Testis (tissue), 3 donors: ENCODE measurements around the gene MARCHF3. TPM values are rescaled to one million over a fixed set of nuclear protein-coding genes. Genes with fewer than 3 reads are reported as not detected.

Experiments used
- DNase-seq: peaks from one replicate; pipeline ENCODE4 v3.0.0-alpha.2; 2019
- H3K27ac ChIP-seq, 2 donors: fragments of 200-600 bp; sonication (generic); one replicate each; pipeline ENCODE4 v1.5.1; 2019
- H3K27me3 ChIP-seq: fragments of 200-600 bp; sonication (generic); one replicate; pipeline ENCODE4 v1.5.1; 2019
- H3K36me3 ChIP-seq: fragments of 200-600 bp; sonication (generic); one replicate; pipeline ENCODE4 v1.5.1; 2017; ENCODE audit warnings: low read depth; ENCODE audit errors: missing control alignments
- H3K4me1 ChIP-seq: fragments of 200-600 bp; sonication (generic); one replicate; pipeline ENCODE4 v1.5.1; 2019
- H3K4me3 ChIP-seq, 2 donors: fragments of 200-600 bp; sonication (generic); one replicate each; pipeline ENCODE4 v1.5.1; 2017 to 2019
- H3K9me3 ChIP-seq: fragments of 200-600 bp; sonication (generic); one replicate; pipeline ENCODE4 v1.5.1; 2017
- CTCF ChIP-seq, 3 experiments: fragments of 450-650 bp in 2 of 3; fragments of 200-600 bp in 1 of 3; sonication (generic) in 1 of 3; IDR thresholded peaks; one replicate each; pipeline ENCODE4 v1.5.1; 2016 to 2019; ENCODE audit warnings: antibody characterized with exemption in 3 of 3, mild to moderate bottlenecking in 2 of 3, moderate library complexity in 1 of 3
- POLR2A ChIP-seq: fragments of 450-650 bp; IDR thresholded peaks from one replicate; pipeline ENCODE4 v1.6.1; 2017; ENCODE audit warnings: antibody characterized with exemption, mild to moderate bottlenecking, moderate library complexity
- WGBS, 2 donors: methylation state at CpG; one replicate each; pipeline ENCODE4 v1.1.5; 2018; 5-methylcytosine and 5-hydroxymethylcytosine counted together
- intact Hi-C: fragments of 100-400 bp; cut with DNase I; formaldehyde crosslinking; loops from one replicate; pipeline ENCODE4 v1.15.1; 2023; ENCODE audit warnings: low total_unique reads
- polyA plus RNA-seq: library from polyadenylated mRNA; stranded (reverse); fragments of 350-450 nt; fragmentation: Illumina TruSeq; extraction: RNeasy Lipid Tissue Mini Kit (QIAGEN cat#74804); gene quantifications from one replicate; pipeline ENCODE4 v1.2.3, GENCODE V29; 2014; ENCODE audit warnings: low read depth, low replicate concordance; ENCODE audit not compliant: insufficient read depth
- total RNA-seq, 2 donors: library from RNA; depleted of rRNA; stranded (reverse); fragments of >200 nt; gene quantifications; one replicate each; pipeline ENCODE4 v1.2.3, GENCODE V29; 2016

Gene MARCHF3
- total and polyA plus RNA-seq, 3 donors from 2014 or later, result 34.0 to 81.9 (median 38.8) TPM

DNA sequence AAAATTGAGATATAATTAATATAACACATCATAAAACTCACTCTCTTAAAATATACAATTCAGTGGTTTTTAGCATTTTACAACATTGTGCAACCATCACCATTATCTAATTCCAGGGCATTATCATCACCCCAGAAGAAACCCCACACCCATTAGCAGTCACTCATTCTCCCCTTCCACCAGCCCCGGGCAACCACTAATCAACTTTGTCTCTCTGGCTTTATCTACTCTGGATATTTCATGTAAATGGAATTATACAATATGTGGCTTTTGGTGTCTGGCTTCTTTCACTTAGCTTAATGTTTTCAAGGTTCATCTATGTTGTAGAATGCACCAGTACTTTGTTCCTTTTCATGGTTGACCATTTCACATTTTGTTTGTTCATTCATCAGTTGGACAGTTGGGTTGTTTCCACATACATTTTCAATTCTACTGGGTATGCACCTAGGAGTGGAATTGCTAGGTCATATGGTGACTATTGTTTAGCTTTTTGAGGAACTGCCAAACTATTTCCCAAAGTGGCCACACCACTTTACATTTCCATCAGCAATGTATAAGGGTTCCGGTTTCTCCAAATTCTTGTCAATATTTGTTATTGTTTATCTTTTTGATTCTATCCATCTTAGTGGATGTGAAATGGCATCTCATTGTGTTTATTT is 62.4 kb downstream of the MARCHF3 start:
- intact Hi-C loops, result no loop called here
- Histone ChIP-seq H3K4me1 (no peaks in the 10 kb centered on the region), H3K4me3 (no peak overlapping the region), H3K9me3 (no peaks in the 10 kb centered on the region), H3K27ac (no peak overlapping the region), H3K36me3 (no peaks in the 10 kb centered on the region), H3K27me3 (no peaks in the 10 kb centered on the region)
- no peak for TF ChIP-seq POLR2A
- TF ChIP-seq CTCF (IDR thresholded peaks at IDR 0.05), result no peak
- no peak for DNase-seq
- 94 to 100% methylated on average over 2 of the region's 2 CpGs for WGBS, 2 donors

GRCh38 chr5:126965487-126965886 is 64.9 kb downstream of the MARCHF3 start:
- H3K27ac ChIP-seq, result no peak overlapping the region
- H3K4me3 ChIP-seq, result no peak overlapping the region
- no peaks in the 10 kb centered on the region for H3K36me3 ChIP-seq
- intact Hi-C loops, result no loop called here
- DNase-seq, result no peak
- H3K4me1 ChIP-seq, result no peaks in the 10 kb centered on the region
- no peaks in the 10 kb centered on the region for H3K9me3 ChIP-seq
- H3K27me3 ChIP-seq, result no peaks in the 10 kb centered on the region
- no peak for TF ChIP-seq CTCF (IDR thresholded peaks at IDR 0.05)
- no peak for TF ChIP-seq POLR2A

DNA sequence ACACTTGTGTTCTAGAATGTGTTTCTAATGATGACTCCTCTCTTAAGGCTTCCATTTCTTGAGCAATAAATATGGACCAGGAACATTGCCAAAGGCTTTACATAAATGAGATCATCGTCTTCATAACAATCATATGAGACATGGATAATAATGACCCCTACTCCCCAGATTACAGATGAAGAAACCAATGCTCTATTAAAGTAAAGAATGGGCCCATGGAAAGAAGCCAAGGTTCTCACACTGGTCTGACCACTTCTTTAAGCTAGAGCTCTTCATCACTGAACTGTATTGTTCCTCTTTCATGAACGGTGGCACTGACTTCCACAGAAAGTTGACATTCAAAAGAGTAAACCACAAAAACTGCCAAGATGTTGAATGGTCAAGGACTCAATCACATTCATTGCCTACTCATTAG is 65.3 kb downstream of the MARCHF3 start:
- Histone ChIP-seq H3K4me1 (no peaks in the 10 kb centered on the region), H3K27me3 (no peaks in the 10 kb centered on the region), H3K36me3 (no peaks in the 10 kb centered on the region), H3K27ac (no peak overlapping the region), H3K4me3 (no peak overlapping the region), H3K9me3 (no peaks in the 10 kb centered on the region)
- intact Hi-C loops, result no loop called here
- no peak for DNase-seq
- TF ChIP-seq POLR2A, result no peak
- no peak for TF ChIP-seq CTCF (IDR thresholded peaks at IDR 0.05)
- WGBS, 2 donors, result 69 to 78% methylated on average over 2 of the region's 2 CpGs

- no peaks in the 10 kb centered on the region for H3K27me3 ChIP-seq
- intact Hi-C loops, result no loop called here
- WGBS, 2 donors, result 80 to 85% methylated on average over 2 of the region's 2 CpGs
Observed at GRCh38 chr5:126963822-126964375, 66.5 kb downstream of the MARCHF3 start.

More at GRCh38 chr5:126963822-126964375, 66.5 kb downstream of the MARCHF3 start:
- TF ChIP-seq POLR2A (no peak), CTCF (IDR thresholded peaks at IDR 0.05) (no peak)
- Histone ChIP-seq H3K4me1 (no peaks in the 10 kb centered on the region), H3K27ac (no peak overlapping the region), H3K4me3 (no peak overlapping the region), H3K36me3 (no peaks in the 10 kb centered on the region), H3K9me3 (no peaks in the 10 kb centered on the region)
- DNase-seq, result no peak
